Ectodermal cell (in vitro differentiated cells): Measurements from ENCODE around the gene UBAC1. TPM values are rescaled to one million over a fixed set of nuclear protein-coding genes. Genes with fewer than 3 reads are reported as not detected.
A peak's percentile ranks its signal among the peaks of the same experiment; 100 is the strongest.

Source experiments
- H3K27ac ChIP-seq: 2 replicates; pipeline ENCODE4 v1.7.0; 2013; ENCODE audit warnings: mild to moderate bottlenecking, low read depth, low read length; ENCODE audit not compliant: insufficient read depth, poor library complexity, severe bottlenecking
- H3K27me3 ChIP-seq: 2 replicates; pipeline ENCODE4 v1.7.0; 2013; ENCODE audit warnings: mild to moderate bottlenecking, low read length; ENCODE audit not compliant: insufficient read depth, control insufficient read depth, poor library complexity, severe bottlenecking
- H3K36me3 ChIP-seq: one replicate; pipeline ENCODE4 v1.7.0; 2013; ENCODE audit warnings: low read length; ENCODE audit not compliant: control insufficient read depth, insufficient read depth
- H3K4me1 ChIP-seq: one replicate; pipeline ENCODE4 v1.7.0; 2013; ENCODE audit warnings: low read length; ENCODE audit not compliant: control insufficient read depth, insufficient read depth
- H3K4me3 ChIP-seq: 2 replicates; pipeline ENCODE4 v1.7.0; 2013; ENCODE audit warnings: low read depth, low read length, control low read depth; ENCODE audit not compliant: insufficient read depth
- H3K9me3 ChIP-seq: 2 replicates; pipeline ENCODE4 v1.7.0; 2013; ENCODE audit warnings: mild to moderate bottlenecking, low read length, moderate library complexity; ENCODE audit not compliant: control insufficient read depth
- WGBS, 2 experiments: methylation state at CpG; one replicate each; pipeline ENCODE4 v1.1.7; 2013; ENCODE audit warnings: missing lambda C conversion rate in 2 of 2; 5-methylcytosine and 5-hydroxymethylcytosine counted together
- polyA plus RNA-seq, 4 experiments: library from polyadenylated mRNA; stranded (reverse); fragments of 50-300 nt; gene quantifications; one replicate each; pipeline ENCODE4 v1.2.3, GENCODE V29; 2013

Gene UBAC1, protein sequence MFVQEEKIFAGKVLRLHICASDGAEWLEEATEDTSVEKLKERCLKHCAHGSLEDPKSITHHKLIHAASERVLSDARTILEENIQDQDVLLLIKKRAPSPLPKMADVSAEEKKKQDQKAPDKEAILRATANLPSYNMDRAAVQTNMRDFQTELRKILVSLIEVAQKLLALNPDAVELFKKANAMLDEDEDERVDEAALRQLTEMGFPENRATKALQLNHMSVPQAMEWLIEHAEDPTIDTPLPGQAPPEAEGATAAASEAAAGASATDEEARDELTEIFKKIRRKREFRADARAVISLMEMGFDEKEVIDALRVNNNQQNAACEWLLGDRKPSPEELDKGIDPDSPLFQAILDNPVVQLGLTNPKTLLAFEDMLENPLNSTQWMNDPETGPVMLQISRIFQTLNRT
- 55.5 TPM for polyA plus RNA-seq (2013, experiment 1 of 4)
- polyA plus RNA-seq (2013, experiment 2 of 4): 51.5 TPM
- 43.8 TPM for polyA plus RNA-seq (2013, experiment 3 of 4)
- 44.3 TPM for polyA plus RNA-seq (2013, experiment 4 of 4)

DNA sequence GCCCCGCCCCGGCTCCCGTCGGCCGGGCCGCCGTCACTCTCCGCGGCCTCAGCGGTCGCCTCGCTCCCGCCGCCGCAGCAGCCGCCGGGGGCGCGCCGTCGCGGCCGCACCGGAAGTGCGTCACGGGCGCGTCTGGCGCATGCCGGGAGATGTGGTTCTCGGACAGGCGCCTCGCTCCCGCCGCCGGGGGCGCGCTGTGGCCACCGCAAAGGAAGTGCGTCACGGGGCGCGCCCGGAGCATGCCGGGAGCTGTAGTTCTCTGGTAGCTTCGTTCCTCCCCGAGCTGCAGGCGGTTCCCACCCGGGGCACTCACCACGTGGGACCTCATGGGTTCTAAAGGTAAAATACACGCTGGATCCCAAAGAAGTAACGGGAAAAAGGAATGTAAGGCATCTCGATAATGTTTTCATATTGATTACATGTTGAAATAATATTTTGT, at the start of gene UBAC1:
Gene UBAC1, minus strand, starts transcription at position 97 of the 439 bp plus-strand sequence. CDS start 211 bp downstream, outside the sequence.
- H3K4me1 ChIP-seq: peaks cover 12% of the 10 kb centered on the region
- peak within 1 kb of the TSS; percentile 62 for H3K27ac ChIP-seq
- 0 to 1% methylated on average over 52 to 53 of the region's 53 CpGs for WGBS, 2 experiments
- no peaks in the 10 kb centered on the region for H3K36me3 ChIP-seq
- H3K9me3 ChIP-seq: no peaks in the 10 kb centered on the region
- peak within 1 kb of the TSS; percentile 93 for H3K4me3 ChIP-seq
- peaks cover 3% of the 10 kb centered on the region for H3K27me3 ChIP-seq

DNA sequence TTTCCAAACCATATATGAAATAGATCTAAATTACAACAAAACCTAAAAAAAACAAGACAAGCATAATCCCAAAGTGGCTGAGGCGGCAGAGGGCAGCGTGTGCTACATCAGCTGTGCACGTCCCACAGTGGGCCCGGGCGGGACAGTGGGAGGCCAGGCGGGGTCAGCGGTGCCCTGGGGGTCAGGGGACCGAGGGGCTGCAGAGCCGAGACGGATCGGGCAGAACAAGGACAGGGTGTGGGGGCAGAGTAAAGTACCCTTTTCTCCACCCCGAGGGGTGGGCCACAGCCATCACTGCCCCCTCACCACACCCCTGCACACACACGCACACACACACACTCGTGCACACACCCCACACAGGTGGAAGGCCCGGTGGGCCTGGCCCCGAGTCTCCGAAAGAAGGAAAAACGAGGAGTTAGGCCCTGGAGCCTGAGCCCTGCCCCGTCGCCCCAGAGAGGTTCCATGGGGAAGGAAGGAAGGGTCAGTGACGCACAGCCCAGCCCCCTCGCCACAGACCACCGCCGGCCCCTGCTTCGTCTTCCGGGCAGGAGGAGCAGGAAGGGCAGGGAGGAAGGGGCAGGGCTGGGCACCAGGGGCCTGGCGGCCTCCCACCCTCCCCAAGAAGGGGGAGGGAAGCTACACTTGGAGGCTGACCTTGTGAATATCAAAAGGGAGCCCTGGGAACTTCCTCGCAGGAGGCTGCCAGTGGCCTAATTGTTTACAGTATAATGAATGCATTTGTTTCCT, 49.6 kb upstream of the UBAC1 start:
- Histone ChIP-seq H3K9me3 (no peaks in the 10 kb centered on the region), H3K27ac (no peak overlapping the region), H3K27me3 (no peaks in the 10 kb centered on the region), H3K4me1 (peaks cover 38% of the 10 kb centered on the region), H3K4me3 (no peak overlapping the region), H3K36me3 (no peaks in the 10 kb centered on the region)
- 64 to 66% methylated on average over 27 to 28 of the region's 28 CpGs for WGBS, 2 experiments

- no peak overlapping the region for H3K4me3 ChIP-seq
- no peak overlapping the region for H3K27ac ChIP-seq
- no peaks in the 10 kb centered on the region for H3K27me3 ChIP-seq
- peaks cover 41% of the 10 kb centered on the region for H3K4me1 ChIP-seq
- 93 to 94% methylated on average over 17 of the region's 17 CpGs for WGBS, 2 experiments
- no peaks in the 10 kb centered on the region for H3K9me3 ChIP-seq
- no peaks in the 10 kb centered on the region for H3K36me3 ChIP-seq
Measured at GRCh38 chr9:136010176-136010575, 49.0 kb upstream of the UBAC1 start.

DNA sequence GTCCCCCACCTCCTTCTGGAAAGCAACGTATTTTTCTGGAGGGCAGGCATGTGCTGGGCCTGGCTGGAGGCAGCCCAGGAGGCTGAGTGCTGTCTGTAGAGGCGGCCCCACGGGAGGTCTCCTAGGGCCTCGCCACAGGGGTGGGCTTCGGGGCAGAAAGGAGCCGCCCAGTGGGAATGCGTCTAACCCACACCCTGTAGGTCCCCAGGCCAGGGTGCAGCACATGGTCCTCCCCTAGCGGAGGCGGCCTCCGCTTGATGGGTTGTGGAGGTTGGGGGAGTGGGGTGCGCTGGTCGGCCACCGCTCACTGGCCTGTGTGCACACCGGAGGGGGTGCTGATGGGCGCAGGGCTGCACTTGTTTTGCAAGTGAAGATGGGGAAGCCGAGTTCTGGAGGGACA, 48.3 kb upstream of the UBAC1 start:
- Histone ChIP-seq H3K9me3 (no peaks in the 10 kb centered on the region), H3K36me3 (no peaks in the 10 kb centered on the region), H3K27ac (no peak overlapping the region), H3K27me3 (no peaks in the 10 kb centered on the region), H3K4me1 (peaks cover 47% of the 10 kb centered on the region), H3K4me3 (no peak overlapping the region)
- WGBS, 2 experiments: 89 to 90% methylated on average over 16 of the region's 16 CpGs

- Histone ChIP-seq H3K27me3 (no peaks in the 10 kb centered on the region), H3K9me3 (no peaks in the 10 kb centered on the region), H3K4me3 (no peak overlapping the region), H3K4me1 (peaks cover 56% of the 10 kb centered on the region), H3K27ac (no peak overlapping the region), H3K36me3 (no peaks in the 10 kb centered on the region)
- WGBS, 2 experiments: 89 to 90% methylated on average over 21 of the region's 21 CpGs
Measured at GRCh38 chr9:136008693-136008997, 47.5 kb upstream of the UBAC1 start.

GRCh38 chr9:136007934-136008692, 46.9 kb upstream of the UBAC1 start:
- Histone ChIP-seq H3K27ac (no peak overlapping the region), H3K4me1 (peaks cover 61% of the 10 kb centered on the region)
- WGBS, 2 experiments: 74 to 80% methylated on average over 24 of the region's 24 CpGs

DNA sequence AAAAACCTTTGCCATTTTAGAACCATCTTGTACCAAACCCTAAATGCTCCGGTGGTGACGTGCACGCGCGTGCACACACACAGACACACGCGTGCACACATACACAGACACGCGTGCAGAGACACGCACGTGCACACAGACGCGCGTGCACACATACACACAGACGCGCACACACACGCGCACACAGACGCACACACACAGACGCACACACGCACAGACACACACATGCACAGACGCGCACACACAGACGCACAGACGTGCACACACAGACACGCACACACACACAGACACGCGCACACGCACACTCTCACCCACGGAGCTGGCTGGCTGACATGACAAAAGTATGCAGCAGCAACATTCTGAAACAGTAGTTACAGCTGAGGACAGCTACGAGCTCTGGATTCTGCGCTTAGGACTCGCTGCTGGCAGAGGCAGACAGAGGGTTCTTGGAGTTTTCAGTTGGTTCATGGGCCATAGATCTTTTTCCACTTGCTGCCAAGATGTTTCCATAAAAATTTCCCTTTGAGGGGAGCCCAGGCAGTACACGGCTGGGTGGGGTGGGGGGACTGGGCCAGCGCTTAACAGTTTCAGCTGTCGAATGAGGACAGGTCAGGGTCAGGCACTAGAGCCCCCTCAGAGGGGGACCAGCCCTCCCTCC, 46.2 kb upstream of the UBAC1 start:
- WGBS, 2 experiments: 90 to 92% methylated on average over 36 of the region's 36 CpGs
- Histone ChIP-seq H3K27ac (no peak overlapping the region), H3K27me3 (no peaks in the 10 kb centered on the region), H3K9me3 (no peaks in the 10 kb centered on the region), H3K36me3 (no peaks in the 10 kb centered on the region), H3K4me3 (no peak overlapping the region), H3K4me1 (peaks cover 68% of the 10 kb centered on the region)

More at GRCh38 chr9:136007934-136008692, 46.9 kb upstream of the UBAC1 start:
- no peaks in the 10 kb centered on the region for H3K27me3 ChIP-seq
- no peak overlapping the region for H3K4me3 ChIP-seq
- no peaks in the 10 kb centered on the region for H3K36me3 ChIP-seq
- no peaks in the 10 kb centered on the region for H3K9me3 ChIP-seq

GRCh38 chr9:136006169-136006568, 45.0 kb upstream of the UBAC1 start:
- Histone ChIP-seq H3K27ac (no peak overlapping the region), H3K4me1 (peaks cover 59% of the 10 kb centered on the region)

GRCh38 chr9:136004712-136005111, 43.5 kb upstream of the UBAC1 start:
- peak overlapping the region; percentile 2 for H3K4me3 ChIP-seq
- H3K36me3 ChIP-seq: no peaks in the 10 kb centered on the region
- no peaks in the 10 kb centered on the region for H3K27me3 ChIP-seq
- H3K27ac ChIP-seq: peak overlapping the region; percentile 76
- WGBS, 2 experiments: 3 to 6% methylated on average over 15 of the region's 15 CpGs
- peaks cover 50% of the 10 kb centered on the region for H3K4me1 ChIP-seq
- H3K9me3 ChIP-seq: no peaks in the 10 kb centered on the region

More at GRCh38 chr9:136006169-136006568, 45.0 kb upstream of the UBAC1 start:
- H3K36me3 ChIP-seq: no peaks in the 10 kb centered on the region
- H3K4me3 ChIP-seq: no peak overlapping the region
- 82 to 94% methylated on average over 7 of the region's 7 CpGs for WGBS, 2 experiments
- H3K27me3 ChIP-seq: no peaks in the 10 kb centered on the region
- H3K9me3 ChIP-seq: no peaks in the 10 kb centered on the region
